Central memory CD8-positive, alpha-beta T cell (primary cell): ENCODE data around the gene CAMTA1.

Source experiments
- ATAC-seq: fragments of 150-1000 bp; cut with Tn5 transposase; replicated peaks from 2 replicates; pipeline ENCODE4 v1.10.0; 2022; ENCODE audit warnings: mild to moderate bottlenecking, moderate FRiP score, moderate number of reproducible peaks; ENCODE audit not compliant: poor library complexity, severe bottlenecking; ENCODE audit errors: extremely low read depth
- DNase-seq, 2 donors: peaks; one replicate each; pipeline ENCODE4 v3.0.0; 2021; ENCODE audit warnings: low spot score in 2 of 2
- H3K27ac Mint-ChIP-seq: one replicate; pipeline ENCODE4 v1.8.0; 2022; ENCODE audit warnings: low read depth, mild to moderate bottlenecking, moderate library complexity, mixed read lengths
- H3K27me3 Mint-ChIP-seq: one replicate; pipeline ENCODE4 v1.8.0; 2022; ENCODE audit warnings: mixed read lengths
- H3K36me3 Mint-ChIP-seq: one replicate; pipeline ENCODE4 v1.8.0; 2022; ENCODE audit warnings: mild to moderate bottlenecking, moderate library complexity, mixed read lengths; ENCODE audit not compliant: insufficient read depth
- H3K4me1 Mint-ChIP-seq: one replicate; pipeline ENCODE4 v1.8.0; 2022; ENCODE audit warnings: mixed read lengths
- H3K4me3 Mint-ChIP-seq: one replicate; pipeline ENCODE4 v1.8.0; 2022; ENCODE audit warnings: mild to moderate bottlenecking, moderate library complexity, mixed read lengths
- H3K9me3 Mint-ChIP-seq: one replicate; pipeline ENCODE4 v1.8.0; 2022; ENCODE audit warnings: mixed read lengths

The CAMTA1 gene

DNA sequence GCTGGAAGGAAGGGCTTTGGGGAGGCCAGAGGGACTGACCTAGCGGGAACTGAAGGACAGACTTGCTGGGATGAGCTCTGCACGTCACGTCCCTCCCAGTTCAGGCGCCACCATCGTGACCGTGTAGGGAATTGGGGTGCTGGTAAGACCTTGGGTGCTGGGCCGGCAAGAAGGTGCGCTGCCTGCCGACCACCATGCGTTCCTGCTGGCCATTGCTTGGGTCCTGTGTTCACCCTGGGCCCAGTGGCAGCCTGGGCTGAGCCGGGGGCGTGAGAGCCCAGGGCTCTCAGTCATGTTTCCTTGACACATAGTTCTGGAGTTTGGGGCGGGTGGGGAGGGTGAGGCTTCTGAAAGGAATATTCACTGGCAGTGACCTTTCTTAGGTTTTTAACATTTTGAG is 176.0 kb downstream of the CAMTA1 start:
- ATAC-seq (no peak), DNase-seq (no peak)
- Mint-ChIP-seq H3K4me1 (peaks cover 8% of the 10 kb centered on the region), H3K27ac (no peak overlapping the region), H3K4me3 (peak overlapping the region; percentile 9), H3K27me3 (peaks cover 91% of the 10 kb centered on the region), H3K9me3 (no peaks in the 10 kb centered on the region), H3K36me3 (no peaks in the 10 kb centered on the region)

DNA sequence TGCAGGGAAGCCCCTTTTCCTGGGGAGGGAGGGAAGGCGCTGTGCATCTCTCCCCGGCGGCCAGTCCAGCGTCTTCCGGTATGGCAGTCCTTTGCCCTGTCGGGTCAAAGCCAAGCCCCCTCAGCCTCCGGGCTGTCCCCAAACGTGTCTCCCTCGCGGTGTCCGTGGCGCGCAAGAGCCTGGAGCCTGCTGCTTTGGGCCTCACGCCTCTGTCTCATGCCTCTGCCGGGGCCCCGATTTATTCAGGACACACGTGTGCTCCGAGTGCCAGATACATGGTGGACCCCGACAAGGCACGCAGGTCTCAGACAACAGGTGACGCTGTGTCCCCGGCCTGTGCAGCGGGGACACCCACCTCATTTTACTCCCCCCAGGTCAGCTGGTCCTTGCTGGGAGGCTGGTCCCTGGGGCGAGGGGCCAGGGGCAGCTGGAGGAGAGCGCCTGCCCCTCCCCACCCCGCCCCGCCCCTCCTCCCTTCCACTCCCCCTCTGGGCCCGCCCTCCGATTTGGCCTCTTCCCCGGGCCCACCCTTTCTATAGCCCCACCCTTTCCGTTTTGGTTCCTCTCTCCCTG is 176.7 kb downstream of the CAMTA1 start:
- DNase-seq: no peak
- no peak for ATAC-seq
- H3K27ac Mint-ChIP-seq: peak overlapping the region; percentile 82
- peaks cover 2% of the 10 kb centered on the region for H3K36me3 Mint-ChIP-seq
- H3K27me3 Mint-ChIP-seq: peaks cover 98% of the 10 kb centered on the region
- H3K9me3 Mint-ChIP-seq: no peaks in the 10 kb centered on the region
- H3K4me1 Mint-ChIP-seq: peaks cover 8% of the 10 kb centered on the region
- no peak overlapping the region for H3K4me3 Mint-ChIP-seq

DNA sequence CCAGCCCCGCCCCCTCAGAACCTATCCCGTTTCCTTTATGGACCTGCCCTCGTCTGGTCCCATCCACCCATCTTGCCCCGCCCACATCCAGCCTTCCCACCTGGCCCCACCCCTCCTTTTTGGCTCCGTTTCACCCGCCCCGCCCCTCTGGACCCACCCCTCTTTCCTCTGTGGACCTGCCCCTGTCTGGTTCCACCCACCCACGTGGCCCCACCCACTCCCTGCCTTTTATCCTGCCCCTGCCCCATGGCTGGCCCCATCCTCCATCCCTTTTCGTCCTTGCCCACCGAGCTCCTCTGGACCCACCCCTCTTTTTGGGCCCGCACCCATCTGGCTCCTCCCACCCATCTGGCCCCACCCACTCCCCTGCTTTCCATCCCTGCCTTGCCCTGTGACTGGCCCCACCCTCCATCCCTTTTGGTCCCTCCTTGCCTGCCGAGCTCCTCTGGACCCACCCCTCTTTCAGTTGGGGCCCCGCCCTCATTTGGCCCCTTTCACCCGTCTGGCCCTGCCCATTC is 177.3 kb downstream of the CAMTA1 start:
- ATAC-seq (no peak), DNase-seq (no peak)
- Mint-ChIP-seq H3K27ac (peak overlapping the region; percentile 82), H3K4me3 (peak overlapping the region; percentile 52), H3K9me3 (no peaks in the 10 kb centered on the region), H3K36me3 (peaks cover 3% of the 10 kb centered on the region), H3K27me3 (peaks cover 98% of the 10 kb centered on the region), H3K4me1 (peaks cover 8% of the 10 kb centered on the region)

DNA sequence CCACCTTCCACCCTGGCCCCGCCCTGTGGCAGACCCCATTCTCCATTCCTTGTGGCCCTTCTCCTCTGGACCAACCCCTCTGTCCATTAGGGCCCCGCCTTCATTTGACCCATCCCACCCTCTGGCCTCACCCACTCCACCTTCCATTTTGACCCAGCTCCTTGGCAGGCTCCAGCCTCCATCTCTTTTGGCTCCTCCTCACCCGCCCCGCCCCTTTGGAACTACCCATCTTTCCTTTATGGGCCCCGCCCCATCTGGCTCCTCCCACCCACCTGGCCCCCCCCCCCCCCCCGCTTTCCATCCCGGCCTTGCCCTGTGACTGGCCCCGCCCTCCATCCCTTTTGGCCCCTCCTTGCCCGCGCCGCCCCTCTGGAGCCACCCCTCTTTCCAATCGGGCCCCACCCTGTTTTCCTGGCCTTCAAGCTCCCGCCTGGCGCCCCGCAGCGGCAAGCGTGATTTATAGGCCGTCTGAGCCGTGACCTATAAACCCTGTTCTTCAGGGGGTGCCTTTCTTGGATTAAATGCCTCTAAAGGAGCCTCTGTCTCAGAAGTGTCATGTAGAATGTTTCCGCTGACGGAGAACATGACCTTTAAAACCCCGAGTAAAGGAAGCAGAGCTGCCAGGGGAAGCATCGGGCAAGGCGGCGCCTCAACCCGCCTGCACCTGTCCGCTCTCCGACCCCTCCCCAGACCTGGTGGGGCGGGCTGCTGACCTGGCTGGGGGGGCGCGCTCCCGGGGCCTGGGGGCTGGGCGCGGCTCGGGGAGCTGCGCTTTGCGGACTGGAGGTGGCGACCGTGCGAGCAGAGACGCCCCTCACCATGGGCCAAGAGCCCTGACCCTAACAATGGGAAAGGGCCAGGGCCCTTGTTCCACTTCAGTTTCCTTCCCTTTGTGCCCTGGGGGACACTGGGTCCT is 178.0 kb downstream of the CAMTA1 start:
- Mint-ChIP-seq H3K4me3 (peak overlapping the region; percentile 52), H3K27me3 (peaks cover 100% of the 10 kb centered on the region), H3K27ac (peak overlapping the region; percentile 82), H3K36me3 (peaks cover 3% of the 10 kb centered on the region), H3K9me3 (no peaks in the 10 kb centered on the region), H3K4me1 (peaks cover 8% of the 10 kb centered on the region)
- DNase-seq (no peak), ATAC-seq (peak; percentile 52)

DNA sequence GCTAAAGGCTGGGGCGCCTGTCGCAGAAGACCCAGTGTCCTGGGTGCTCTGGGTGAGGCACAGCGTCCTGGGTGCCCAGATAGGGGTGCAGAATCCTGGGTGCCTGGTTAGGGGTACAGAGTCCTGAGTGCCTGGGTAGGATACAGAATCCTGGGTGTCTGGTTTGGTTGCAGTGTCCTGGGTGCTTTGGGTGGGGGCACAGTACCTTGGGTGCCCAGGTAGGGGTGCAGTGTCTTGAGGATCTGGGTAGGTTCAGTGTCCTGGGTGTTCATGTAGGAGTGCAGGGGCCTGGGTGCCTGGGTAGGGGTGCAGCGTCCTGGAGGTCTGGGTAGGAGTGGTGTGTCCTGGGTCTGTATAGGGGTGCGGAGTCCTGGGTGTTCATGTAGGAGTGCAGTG is 178.7 kb downstream of the CAMTA1 start:
- Mint-ChIP-seq H3K27me3 (peaks cover 100% of the 10 kb centered on the region), H3K36me3 (peaks cover 3% of the 10 kb centered on the region), H3K4me3 (no peak overlapping the region), H3K4me1 (peaks cover 15% of the 10 kb centered on the region), H3K27ac (no peak overlapping the region), H3K9me3 (no peaks in the 10 kb centered on the region)
- ATAC-seq (no peak), DNase-seq (no peak)

DNA sequence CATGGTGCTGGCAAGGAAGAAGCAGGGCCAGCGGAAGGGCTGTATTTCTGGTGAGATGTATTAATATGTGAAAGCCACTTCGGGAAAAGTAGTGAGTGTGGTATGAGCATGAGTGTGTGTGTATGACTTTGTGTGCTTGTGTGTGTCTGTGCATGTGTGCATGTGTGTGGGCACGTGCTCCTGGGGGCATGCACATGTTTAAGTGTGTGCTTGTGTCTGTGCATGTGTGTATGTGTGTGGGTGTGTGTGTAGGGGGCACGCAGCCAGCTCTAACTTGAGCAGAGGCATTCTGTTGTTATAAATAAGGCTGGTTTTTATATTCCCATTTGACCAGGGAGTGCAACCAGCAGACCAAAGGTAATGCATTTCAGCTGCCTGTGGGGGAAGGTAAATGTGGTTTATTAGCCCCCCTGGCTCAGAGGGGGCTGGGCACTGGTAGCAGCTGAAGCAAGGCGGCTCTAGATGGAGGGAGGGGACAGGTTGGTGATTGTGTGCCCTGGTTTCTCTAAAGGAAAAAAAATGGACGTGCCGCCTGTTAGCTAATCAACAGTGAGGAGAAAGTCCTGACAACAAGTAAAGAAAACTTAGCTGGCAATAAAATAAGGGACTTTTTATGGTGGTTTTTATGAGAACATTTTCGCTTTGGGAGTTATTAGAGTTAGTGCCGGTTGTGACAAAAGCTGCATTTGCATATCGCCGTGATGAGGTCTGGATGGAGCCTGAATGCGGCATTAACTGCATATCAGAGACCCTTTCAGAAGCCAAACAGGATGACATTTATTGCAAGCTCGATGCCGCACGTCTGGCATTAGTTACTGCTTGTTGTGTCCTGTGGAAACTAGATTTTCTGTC is 180.1 kb downstream of the CAMTA1 start:
- peaks cover 92% of the 10 kb centered on the region for H3K27me3 Mint-ChIP-seq
- no peak for ATAC-seq
- peaks cover 19% of the 10 kb centered on the region for H3K4me1 Mint-ChIP-seq
- no peak overlapping the region for H3K27ac Mint-ChIP-seq
- no peak overlapping the region for H3K4me3 Mint-ChIP-seq
- no peaks in the 10 kb centered on the region for H3K9me3 Mint-ChIP-seq
- peaks cover 3% of the 10 kb centered on the region for H3K36me3 Mint-ChIP-seq
- DNase-seq: no peak

DNA sequence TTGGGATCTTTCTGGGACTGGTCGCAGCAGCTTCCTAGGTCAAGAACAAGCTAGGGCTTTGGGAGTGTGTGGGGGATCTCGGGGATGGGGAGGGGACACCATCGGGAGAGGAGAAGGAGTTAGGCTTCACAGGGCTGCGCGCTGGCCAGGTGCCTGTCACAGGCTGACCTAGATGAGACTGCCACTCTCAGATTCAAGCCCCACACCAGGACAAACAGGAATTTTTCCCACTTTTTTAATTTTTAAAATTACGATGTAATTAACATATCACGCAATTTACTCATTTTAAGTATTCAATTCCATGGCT is 180.6 kb downstream of the CAMTA1 start:
- H3K36me3 Mint-ChIP-seq: peaks cover 3% of the 10 kb centered on the region
- H3K27ac Mint-ChIP-seq: no peak overlapping the region
- ATAC-seq: no peak
- no peak for DNase-seq
- H3K9me3 Mint-ChIP-seq: no peaks in the 10 kb centered on the region
- no peak overlapping the region for H3K4me3 Mint-ChIP-seq
- peaks cover 86% of the 10 kb centered on the region for H3K27me3 Mint-ChIP-seq
- H3K4me1 Mint-ChIP-seq: peaks cover 19% of the 10 kb centered on the region

DNA sequence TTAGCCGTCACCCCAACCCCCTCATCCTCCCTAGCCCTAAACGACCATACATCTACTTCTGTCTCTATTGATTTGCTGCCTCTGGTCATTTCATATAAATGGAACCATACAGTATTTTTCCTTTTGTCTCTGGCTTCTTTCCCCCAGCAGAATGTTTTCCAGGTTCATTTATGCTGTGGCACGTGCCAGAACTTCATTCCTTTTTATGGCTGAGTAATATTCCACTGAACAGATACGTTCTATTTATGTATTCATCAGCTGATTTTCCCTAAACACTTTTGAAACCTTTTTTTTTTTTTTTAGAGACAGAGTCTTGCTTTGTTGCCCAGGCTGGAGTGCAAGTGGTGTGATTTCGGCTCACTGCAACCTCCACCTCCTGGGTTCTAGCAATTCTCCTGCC is 181.1 kb downstream of the CAMTA1 start:
- Mint-ChIP-seq H3K4me3 (no peak overlapping the region), H3K27ac (no peak overlapping the region), H3K9me3 (no peaks in the 10 kb centered on the region), H3K36me3 (peaks cover 3% of the 10 kb centered on the region), H3K4me1 (peaks cover 19% of the 10 kb centered on the region), H3K27me3 (peaks cover 84% of the 10 kb centered on the region)
- no peak for DNase-seq
- no peak for ATAC-seq

DNA sequence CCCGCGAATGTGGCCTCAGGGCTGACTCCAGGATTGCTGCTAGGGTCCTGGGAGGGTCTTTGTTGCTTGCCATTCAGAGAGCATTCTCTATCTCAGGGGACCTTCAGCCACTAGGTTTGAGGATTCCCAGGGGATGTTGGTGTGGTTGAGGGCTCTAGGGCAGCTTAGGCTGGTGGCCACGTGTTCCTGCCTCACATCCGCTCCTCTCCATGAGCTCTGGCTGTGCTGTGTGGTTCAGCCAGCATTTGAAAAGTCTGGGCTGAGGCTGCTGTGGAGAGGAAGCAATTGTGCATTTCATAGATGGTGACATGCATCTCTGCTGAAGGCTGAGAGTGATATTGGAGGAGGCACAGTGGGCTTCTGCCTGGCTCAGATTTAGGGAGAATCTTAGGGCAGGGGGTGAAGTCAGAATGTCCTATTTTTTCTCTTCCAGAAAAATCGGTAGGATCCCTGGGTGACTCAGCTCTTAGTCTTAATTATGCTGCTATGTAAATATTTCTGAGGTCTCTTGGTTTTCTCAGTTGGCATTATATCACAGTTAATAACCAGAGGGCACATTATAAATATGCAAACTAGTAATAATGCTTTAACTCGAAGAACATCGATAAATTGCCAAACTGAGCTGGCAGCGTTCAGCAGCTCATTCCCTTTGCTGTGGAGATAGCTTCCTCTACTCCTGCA is 182.3 kb downstream of the CAMTA1 start:
- H3K27me3 Mint-ChIP-seq: peaks cover 84% of the 10 kb centered on the region
- no peaks in the 10 kb centered on the region for H3K9me3 Mint-ChIP-seq
- peaks cover 3% of the 10 kb centered on the region for H3K36me3 Mint-ChIP-seq
- DNase-seq (no peak), ATAC-seq (no peak)
- H3K4me3 Mint-ChIP-seq: no peak overlapping the region
- peaks cover 19% of the 10 kb centered on the region for H3K4me1 Mint-ChIP-seq
- H3K27ac Mint-ChIP-seq: no peak overlapping the region

DNA sequence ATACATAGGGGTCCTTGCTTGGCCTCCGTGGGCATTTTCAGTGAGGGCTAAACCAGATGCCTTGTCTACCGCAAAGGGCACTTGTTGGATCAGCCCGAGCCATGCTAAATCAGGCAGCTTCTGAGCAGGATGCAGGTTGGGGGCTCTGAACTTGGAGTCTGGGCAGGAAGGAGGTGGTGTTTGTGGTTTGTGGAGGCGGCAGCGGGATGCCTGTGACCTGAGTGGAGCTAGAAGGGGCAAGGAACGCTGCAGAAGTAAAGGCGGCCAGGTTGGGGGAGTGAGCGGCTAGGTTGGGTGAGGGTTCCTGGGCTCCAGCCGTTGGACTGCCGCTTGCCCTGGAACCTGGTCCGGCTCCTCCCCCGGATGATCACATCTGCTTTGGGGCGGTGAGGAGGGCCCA is 183.9 kb downstream of the CAMTA1 start:
- Mint-ChIP-seq H3K27me3 (peaks cover 84% of the 10 kb centered on the region), H3K27ac (no peak overlapping the region), H3K4me1 (peaks cover 10% of the 10 kb centered on the region), H3K4me3 (no peak overlapping the region), H3K36me3 (peaks cover 3% of the 10 kb centered on the region), H3K9me3 (no peaks in the 10 kb centered on the region)
- ATAC-seq: no peak
- DNase-seq: no peak

DNA sequence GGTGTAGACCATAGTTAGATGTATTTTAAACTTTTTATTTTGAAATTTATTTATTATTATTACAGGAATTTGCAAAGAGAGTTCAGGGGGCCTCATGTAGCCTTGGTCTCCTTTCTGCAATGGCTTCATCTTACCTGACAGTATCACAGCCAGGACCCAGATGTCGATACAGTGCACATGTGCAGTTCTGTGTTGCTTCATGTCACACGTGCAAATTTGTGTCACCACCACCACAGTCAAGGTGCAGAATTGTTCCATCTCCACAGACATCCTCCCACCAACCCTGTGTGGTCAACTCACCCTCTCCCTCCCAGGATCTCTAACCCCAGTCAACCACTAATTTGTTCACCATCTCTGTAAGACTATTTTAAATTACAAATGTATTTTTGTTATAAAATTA is 184.5 kb downstream of the CAMTA1 start:
- Mint-ChIP-seq H3K9me3 (no peaks in the 10 kb centered on the region), H3K4me1 (peaks cover 10% of the 10 kb centered on the region), H3K36me3 (peaks cover 3% of the 10 kb centered on the region), H3K4me3 (no peak overlapping the region), H3K27ac (no peak overlapping the region), H3K27me3 (peaks cover 80% of the 10 kb centered on the region)
- ATAC-seq: no peak
- no peak for DNase-seq

DNA sequence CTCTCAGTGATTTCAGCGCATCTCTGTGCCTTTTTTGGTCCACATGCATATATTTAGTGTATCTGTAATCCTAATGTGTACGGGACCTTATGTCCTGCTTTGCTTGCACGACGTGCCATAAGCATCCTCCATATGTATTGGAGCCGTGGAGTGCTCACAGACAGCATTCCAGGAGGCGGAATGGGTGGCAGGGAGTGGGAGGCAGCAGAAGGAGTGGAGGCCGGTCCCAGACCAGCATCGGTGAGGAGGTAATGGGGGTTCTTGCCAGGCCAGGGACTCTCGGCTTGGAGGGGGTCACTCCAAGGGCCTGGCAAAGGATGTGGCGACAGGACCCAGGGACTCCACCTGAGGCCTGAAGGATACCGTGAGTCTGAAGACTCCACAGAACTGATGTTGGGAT is 185.0 kb downstream of the CAMTA1 start:
- Mint-ChIP-seq H3K9me3 (no peaks in the 10 kb centered on the region), H3K27ac (no peak overlapping the region), H3K4me1 (peaks cover 10% of the 10 kb centered on the region), H3K27me3 (peaks cover 76% of the 10 kb centered on the region), H3K36me3 (peaks cover 3% of the 10 kb centered on the region), H3K4me3 (no peak overlapping the region)
- DNase-seq: no peak
- no peak for ATAC-seq
